GM21528 (cell line): Measurements from ENCODE around the gene GAS5.

Experiments
- ATAC-seq: cut with Tn5 transposase; IDR thresholded peaks from one replicate; pipeline ENCODE4 v1.9.1; 2021; ENCODE audit warnings: mild to moderate bottlenecking, moderate library complexity; ENCODE audit not compliant: unreplicated experiment, low FRiP score

Gene GAS5

DNA sequence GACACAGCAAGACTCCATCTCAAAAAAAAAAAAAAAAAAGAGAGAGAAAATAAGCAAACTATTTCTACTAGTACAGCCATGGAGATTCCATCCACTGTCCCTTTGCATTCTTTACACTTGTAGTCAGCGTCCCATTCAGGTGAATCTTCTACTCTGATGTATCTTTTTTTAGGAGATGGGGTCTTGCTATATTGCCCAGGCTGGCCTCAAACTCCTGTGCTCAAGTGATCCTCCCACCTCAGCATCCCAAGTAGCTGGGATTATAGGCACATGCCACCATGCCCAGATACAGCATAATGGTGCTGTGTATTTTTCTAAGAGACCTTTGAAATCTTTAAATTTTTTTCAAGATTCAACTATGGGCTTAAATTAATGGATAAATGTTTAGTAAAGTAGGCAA, 35.0 kb downstream of the GAS5 start:
- ATAC-seq = no peak

- no peak for ATAC-seq
Observed at GRCh38 chr1:173827611-173828010, 40.2 kb downstream of the GAS5 start.

DNA sequence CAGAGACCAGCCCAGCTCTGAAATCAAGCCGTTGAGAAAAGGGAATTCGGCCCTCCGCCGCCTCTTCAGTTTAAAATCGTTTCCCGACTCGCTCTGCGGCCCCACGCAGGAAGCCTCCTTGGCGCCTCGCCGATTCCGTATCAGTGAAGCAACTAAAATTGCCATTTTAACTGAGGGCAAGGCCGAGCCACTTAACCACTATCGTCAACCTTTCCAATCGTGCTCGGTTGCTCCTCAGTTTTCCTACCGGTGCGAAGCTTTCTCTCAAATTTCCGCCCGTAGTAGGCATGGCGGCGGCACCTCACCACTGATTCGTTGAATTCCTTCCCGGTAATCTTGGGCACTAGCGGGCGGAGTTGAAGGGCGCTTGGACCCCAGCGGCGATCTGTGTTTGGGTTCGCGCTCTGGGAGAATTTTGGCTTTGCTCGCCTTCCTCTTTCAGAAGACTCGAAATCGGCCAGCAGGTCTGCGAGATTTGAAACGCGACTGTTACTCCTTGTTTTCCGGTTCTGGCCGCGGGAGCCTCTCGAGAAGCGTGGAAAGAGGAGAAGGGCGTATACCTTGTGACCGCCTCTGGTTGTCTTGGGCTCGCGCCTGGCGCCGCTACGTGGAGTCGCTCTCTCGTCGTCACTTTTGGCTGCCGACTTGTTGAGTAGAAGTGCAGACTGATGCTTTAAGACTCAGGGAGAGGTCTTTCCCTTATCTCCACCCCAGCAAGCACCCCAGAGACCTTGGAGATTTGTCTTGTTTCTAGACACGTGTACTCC, 43.3 kb downstream of the GAS5 start, which contains the start of the genes CENPL and DARS2:
Gene CENPL (minus strand): TSS at position 569 of the 767 bp plus-strand sequence. CDS start 13,584 bp downstream, outside the sequence.
Gene DARS2 (plus strand): TSS at position 359 of the 767 bp plus-strand sequence. CDS start 557 bp downstream, outside the sequence.
- peak; percentile 83 for ATAC-seq

DNA sequence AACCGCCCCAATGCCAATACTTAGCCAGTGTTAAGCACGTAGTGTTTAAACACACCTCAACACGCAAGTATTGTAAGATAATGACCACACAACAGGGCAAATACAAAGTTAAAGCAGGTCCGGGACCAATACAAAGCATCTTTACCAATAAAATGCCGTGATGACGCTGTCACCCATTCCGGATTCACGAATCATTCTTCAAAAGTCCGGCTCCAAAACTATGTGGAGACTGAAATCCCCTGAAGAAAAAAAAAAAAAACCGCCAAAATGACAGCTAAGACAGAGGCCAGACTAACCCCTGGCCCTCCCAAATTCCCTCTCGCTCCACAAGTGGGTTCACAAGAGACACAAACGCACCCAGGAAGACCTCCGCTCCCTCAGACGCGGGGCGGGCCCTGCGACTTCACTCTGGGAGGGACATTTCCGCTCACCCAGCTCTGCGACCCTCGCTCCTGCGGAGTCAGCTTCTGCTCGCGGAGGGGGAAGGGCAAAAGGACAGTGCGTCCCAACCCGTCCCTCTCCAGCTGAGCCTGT, 43.9 kb downstream of the GAS5 start:
- peak; percentile 49 for ATAC-seq

DNA sequence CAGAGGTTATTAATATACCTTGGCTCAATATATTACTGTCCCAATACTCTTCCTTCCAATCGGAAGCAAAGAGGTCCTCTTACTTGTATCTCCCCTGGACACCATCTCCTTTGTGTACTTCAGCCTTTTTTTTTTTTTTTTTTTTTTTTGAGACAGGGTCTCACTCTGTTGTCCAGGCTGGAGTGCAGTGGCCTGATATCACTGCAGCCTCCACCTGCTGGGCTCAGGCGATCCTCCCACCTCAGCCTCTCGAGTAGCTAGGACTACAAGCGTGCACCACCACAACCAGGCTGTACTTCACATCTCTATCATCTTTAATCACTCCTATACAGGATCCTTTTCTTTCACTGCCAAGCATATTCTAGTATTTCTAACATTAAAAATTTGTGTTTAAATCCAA, 46.1 kb downstream of the GAS5 start:
- ATAC-seq = no peak

- no peak for ATAC-seq
Observed at GRCh38 chr1:173818459-173818858, 49.3 kb downstream of the GAS5 start.
